Stimulated activated naive CD8-positive, alpha-beta T cell treated with anti-CD3 and anti-CD28 coated beads, Interleukin-15, amount 100 ng/mL, for 72 hours (primary cell): ENCODE measurements around the gene ABHD15.

Experiments
- ATAC-seq: fragments of 150-1000 bp; cut with Tn5 transposase; 2 replicates; pipeline ENCODE4 v1.10.0; 2021; ENCODE audit warnings: mild to moderate bottlenecking, moderate library complexity
- DNase-seq, 2 donors: peaks; one replicate each; pipeline ENCODE4 v3.0.0; 2021 to 2022
- H3K27ac Mint-ChIP-seq, 2 donors: one replicate each; pipeline ENCODE4 v1.8.0; 2022; ENCODE audit warnings: mild to moderate bottlenecking in 2 of 2, mixed read lengths in 2 of 2, moderate library complexity in 2 of 2
- H3K27me3 Mint-ChIP-seq: one replicate; pipeline ENCODE4 v1.8.0; 2022; ENCODE audit warnings: mixed read lengths
- H3K4me1 Mint-ChIP-seq: one replicate; pipeline ENCODE4 v1.8.0; 2022; ENCODE audit warnings: mild to moderate bottlenecking, mixed read lengths
- H3K4me3 Mint-ChIP-seq, 2 donors: one replicate each; pipeline ENCODE4 v1.8.0; 2022; ENCODE audit warnings: mild to moderate bottlenecking in 2 of 2, mixed read lengths in 2 of 2, moderate library complexity in 1 of 2
- H3K9me3 Mint-ChIP-seq, 2 donors: one replicate each; pipeline ENCODE4 v1.8.0; 2022; ENCODE audit warnings: mixed read lengths in 2 of 2

ABHD15 gene

DNA sequence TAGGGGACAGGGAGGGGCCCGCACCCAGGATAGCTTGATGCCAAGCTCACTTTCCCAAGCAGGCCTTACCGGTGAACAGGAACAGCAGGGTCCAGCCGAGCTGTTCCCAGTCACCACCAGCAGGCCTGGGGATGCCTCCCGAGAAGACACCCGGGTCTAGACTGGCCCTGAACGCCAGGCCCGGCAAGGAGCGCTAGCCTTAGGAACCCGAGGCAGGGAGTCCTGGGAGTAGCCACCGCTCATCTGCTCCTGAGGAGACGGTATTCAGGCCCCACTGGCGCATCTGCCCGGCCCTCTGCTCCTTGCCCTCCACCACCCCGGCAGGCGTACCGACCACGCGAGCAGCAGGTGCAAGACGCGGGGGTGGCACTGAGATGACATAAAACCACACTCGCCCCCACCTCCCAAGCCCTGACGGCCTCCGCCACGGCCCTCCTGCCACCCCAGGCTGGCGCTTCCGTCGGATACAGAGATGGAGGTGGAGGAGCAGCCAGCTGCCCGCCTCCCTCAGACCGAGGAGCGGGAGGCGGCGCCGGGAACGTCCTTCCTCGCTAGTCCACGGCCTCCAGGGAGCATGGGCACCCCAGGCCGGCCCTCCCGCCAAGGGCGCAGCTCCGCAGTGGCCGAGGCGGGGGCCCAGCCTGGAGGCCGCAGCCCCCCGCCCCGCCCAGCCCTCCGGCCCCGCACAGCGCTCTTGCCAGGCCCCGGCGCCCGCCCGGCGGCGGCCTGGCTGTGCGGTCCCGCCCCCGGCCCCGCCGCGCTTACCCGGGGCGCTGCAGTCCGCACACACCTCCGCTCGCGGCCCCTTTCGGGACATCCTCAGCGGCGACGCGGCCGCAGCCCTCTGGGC is 21.9 kb upstream of the ABHD15 start:
- peak; percentile 30 for ATAC-seq
- peak overlapping the region; percentile 41 to 84 for H3K27ac Mint-ChIP-seq
- H3K9me3 Mint-ChIP-seq = no peaks in the 10 kb centered on the region
- H3K4me1 Mint-ChIP-seq = peaks cover 86% of the 10 kb centered on the region
- H3K27me3 Mint-ChIP-seq = no peaks in the 10 kb centered on the region
- peak in 1 of 2 donors; percentile 59 for DNase-seq
- peak overlapping the region; percentile 95 to 98 for H3K4me3 Mint-ChIP-seq

DNA sequence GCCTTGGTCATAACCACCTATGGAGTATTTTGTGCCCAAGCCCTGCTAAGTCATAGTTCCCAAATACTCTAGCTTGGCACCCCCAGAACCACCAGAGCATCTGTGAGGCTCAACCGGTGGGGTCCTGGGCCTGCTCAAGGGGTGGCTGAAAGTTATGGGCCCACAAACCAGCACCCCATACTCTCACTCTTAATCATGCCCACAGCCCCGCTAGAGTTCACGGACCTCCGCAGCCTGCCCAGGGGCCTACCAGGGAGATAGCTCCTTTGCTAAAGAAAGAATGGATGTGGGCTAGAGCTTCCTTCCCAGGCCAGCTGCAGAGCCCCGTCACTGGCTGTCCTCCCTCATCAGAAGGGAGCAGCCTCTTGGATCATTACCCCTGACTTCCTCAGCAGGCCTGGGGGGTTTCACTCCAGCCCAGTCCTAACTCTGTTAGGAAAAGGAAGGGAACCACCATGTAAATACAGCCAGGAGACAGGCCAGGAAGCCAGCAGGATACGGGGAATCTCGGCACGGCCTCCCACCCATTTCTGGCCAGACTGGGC is 21.3 kb upstream of the ABHD15 start:
- ATAC-seq (peak; percentile 8), DNase-seq (peak in 1 of 2 donors; percentile 48)
- Mint-ChIP-seq H3K4me3 (peak overlapping the region; percentile 95 to 98), H3K27me3 (no peaks in the 10 kb centered on the region), H3K9me3 (no peaks in the 10 kb centered on the region), H3K4me1 (peaks cover 85% of the 10 kb centered on the region), H3K27ac (peak overlapping the region; percentile 84 to 95)

DNA sequence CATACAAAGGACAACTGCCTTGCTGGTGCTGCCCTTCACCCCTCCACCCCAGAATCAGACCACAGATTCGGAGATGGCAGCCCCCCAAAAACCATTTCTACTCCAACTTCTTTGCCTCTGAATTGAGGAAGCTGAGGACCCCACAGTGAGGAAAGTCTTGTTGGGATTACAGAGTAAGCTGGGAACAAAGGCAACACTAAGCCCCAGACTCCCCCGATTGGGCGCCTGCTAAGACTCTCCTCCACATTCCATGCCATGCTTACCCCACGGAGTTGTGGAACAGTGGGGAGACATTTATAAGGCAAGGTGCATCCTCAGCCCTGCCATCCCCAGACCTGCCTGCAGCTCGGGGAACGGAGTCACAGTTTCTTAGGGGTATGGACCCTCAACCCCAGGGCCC is 20.8 kb upstream of the ABHD15 start:
- Mint-ChIP-seq H3K4me3 (peak overlapping the region; percentile 95 to 98), H3K4me1 (peaks cover 80% of the 10 kb centered on the region), H3K9me3 (no peaks in the 10 kb centered on the region), H3K27me3 (no peaks in the 10 kb centered on the region), H3K27ac (peak overlapping the region; percentile 82 to 95)
- ATAC-seq (no peak), DNase-seq (no peak)

DNA sequence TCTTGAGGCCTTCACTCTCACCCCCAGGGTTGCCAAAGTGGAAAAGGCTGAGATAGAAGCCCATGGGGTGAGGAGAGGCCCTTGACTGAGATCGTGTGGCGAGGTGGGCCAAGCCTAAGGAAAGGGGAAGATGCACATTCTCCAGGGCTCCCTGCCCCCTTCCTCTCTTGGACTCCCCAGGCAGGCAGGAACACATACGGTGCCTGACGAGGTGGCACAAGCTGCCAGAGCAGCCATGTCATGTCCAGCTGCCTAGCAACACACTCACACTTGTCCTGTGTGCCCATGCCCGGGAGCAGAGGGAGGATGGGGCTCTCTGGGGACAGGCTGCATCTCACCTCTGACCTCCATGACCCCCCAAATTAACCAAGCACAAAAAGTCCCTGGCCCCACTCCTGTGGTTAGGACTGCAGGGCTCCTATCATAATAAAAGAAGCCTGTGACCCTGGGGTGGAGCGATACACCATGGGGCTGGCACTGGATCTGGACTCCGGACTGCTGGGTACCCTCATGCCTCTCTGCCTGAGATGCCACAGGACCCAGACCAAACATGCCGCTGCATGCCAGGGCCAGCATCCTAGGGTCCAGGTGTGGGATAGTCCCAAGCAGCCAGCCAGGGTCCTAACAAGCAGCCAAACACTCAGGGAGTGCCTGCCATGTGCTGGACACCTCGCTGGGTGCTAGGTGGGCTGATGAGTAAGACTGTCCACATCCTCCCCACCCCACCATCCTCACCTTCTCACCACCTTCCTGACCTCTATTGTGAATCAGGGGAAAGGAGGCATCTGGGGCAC is 20.0 kb upstream of the ABHD15 start:
- Mint-ChIP-seq H3K27ac (peak overlapping the region; percentile 82 to 84), H3K4me1 (peaks cover 73% of the 10 kb centered on the region), H3K9me3 (no peaks in the 10 kb centered on the region), H3K4me3 (peak overlapping the region; percentile 95 to 98), H3K27me3 (no peaks in the 10 kb centered on the region)
- ATAC-seq (no peak), DNase-seq (no peak)

DNA sequence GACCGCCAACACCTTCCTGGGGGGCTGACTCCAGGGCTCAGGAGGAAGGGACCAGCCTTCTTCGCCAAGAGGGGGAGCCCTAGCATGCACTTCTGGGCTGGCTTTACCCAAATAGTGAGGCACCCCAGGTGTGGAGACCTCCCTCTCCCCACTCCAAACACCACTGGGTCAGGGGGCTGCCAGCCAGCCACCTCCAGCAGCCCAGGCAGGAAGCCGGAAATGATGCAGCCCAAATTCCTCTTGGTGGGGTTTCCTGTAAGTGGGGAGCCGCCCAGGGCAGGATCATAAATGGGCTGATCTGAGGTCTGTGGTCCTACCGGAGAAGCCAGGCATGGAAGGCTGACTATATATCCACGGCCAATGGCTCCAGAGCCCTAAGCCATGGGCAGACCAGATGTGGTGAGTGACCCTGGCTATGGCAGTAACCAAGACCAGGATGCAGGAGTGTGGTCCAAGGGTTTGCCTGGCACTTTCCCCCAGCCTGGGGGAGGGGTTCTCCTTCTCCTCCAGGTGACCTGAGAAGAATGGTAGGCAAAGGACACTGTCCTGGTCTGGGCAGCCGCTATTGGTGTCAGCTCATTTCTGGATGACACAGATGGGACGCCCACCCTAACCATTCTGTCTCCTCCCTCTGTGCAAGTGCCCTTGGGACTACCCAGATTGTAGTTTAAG is 18.4 kb upstream of the ABHD15 start:
- DNase-seq (peak in 1 of 2 donors; percentile 41), ATAC-seq (no peak)
- peaks cover 72% of the 10 kb centered on the region for H3K4me1 Mint-ChIP-seq
- H3K4me3 Mint-ChIP-seq = peak overlapping the region; percentile 63 to 76
- peak overlapping the region; percentile 34 to 86 for H3K27ac Mint-ChIP-seq
- no peaks in the 10 kb centered on the region for H3K27me3 Mint-ChIP-seq
- H3K9me3 Mint-ChIP-seq = no peaks in the 10 kb centered on the region

GRCh38 chr17:29584452-29585079 is 17.7 kb upstream of the ABHD15 start:
- H3K27me3 Mint-ChIP-seq = no peaks in the 10 kb centered on the region
- peak overlapping the region; percentile 63 to 76 for H3K4me3 Mint-ChIP-seq
- ATAC-seq (no peak), DNase-seq (no peak)
- H3K9me3 Mint-ChIP-seq = no peaks in the 10 kb centered on the region
- H3K27ac Mint-ChIP-seq = peak overlapping the region; percentile 86 to 89
- H3K4me1 Mint-ChIP-seq = peaks cover 72% of the 10 kb centered on the region

- no peak for ATAC-seq
- no peaks in the 10 kb centered on the region for H3K9me3 Mint-ChIP-seq
- H3K27me3 Mint-ChIP-seq = no peaks in the 10 kb centered on the region
- peaks cover 72% of the 10 kb centered on the region for H3K4me1 Mint-ChIP-seq
- peak in 1 of 2 donors; percentile 7 for DNase-seq
- H3K4me3 Mint-ChIP-seq = peak overlapping the region in 1 of 2 donors; percentile 15
- peak overlapping the region in 1 of 2 donors; percentile 89 for H3K27ac Mint-ChIP-seq
Observed at GRCh38 chr17:29583324-29584248, 16.7 kb upstream of the ABHD15 start.

GRCh38 chr17:29582772-29583171 is 15.9 kb upstream of the ABHD15 start:
- Mint-ChIP-seq H3K27ac (no peak overlapping the region), H3K4me1 (peaks cover 64% of the 10 kb centered on the region), H3K4me3 (no peak overlapping the region), H3K27me3 (no peaks in the 10 kb centered on the region), H3K9me3 (no peaks in the 10 kb centered on the region)
- ATAC-seq = no peak
- DNase-seq = peak in 1 of 2 donors; percentile 8

- Mint-ChIP-seq H3K27ac (peak overlapping the region in 1 of 2 donors; percentile 87), H3K4me3 (no peak overlapping the region), H3K27me3 (no peaks in the 10 kb centered on the region), H3K9me3 (no peaks in the 10 kb centered on the region), H3K4me1 (peaks cover 59% of the 10 kb centered on the region)
- ATAC-seq (no peak), DNase-seq (no peak)
Observed at GRCh38 chr17:29582254-29582765, 15.5 kb upstream of the ABHD15 start.

GRCh38 chr17:29581583-29582253 is 14.9 kb upstream of the ABHD15 start:
- ATAC-seq = no peak
- Mint-ChIP-seq H3K27me3 (no peaks in the 10 kb centered on the region), H3K27ac (no peak overlapping the region), H3K4me1 (peaks cover 53% of the 10 kb centered on the region), H3K4me3 (no peak overlapping the region), H3K9me3 (no peaks in the 10 kb centered on the region)
- no peak for DNase-seq

DNA sequence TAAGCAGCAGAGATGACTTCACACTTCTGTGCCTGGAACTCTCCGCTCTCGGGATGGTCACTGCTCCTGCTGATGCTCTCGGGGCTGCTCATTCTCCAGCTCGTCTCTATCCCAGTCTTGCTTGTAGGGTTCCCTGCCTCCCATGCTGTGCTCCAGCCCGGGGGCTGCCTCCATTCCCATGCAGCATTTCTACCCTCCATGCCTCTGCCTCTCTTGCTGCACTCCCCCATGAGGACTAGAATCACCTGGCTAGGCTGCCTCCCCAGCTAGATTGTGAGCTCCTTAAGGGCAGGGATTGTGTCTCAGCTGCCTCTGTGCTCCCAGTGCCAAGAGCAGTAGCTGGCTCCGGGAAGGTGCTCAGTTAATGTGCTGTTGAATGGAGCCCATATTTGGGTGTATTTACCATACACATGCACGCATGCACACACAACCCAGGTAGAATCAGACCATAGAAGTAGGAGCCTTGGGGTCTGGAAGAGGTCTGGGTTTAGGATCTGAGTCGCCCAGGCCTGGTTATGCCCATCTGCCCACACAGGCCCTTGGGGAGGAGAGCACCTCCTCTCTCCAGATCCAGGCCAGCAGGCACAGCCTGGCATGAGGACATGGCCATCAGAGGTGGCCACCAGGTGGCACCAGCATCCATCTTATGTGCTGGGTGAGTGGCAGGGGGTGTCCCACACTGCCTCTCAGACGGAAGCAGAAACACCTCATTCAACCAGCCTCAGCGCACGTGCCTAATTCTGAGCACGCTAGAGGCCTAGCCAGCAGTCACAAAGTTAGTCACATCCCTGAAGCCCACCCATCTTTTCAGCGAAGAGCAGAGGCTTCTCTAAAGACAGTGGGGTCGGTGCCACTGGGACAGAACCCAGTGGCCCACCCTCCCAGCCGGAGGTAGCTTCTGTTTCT is 13.3 kb upstream of the ABHD15 start:
- DNase-seq (peak; percentile 87 to 92), ATAC-seq (peak; percentile 97)
- Mint-ChIP-seq H3K27me3 (no peaks in the 10 kb centered on the region), H3K4me3 (no peak overlapping the region), H3K9me3 (no peaks in the 10 kb centered on the region), H3K27ac (peak overlapping the region in 1 of 2 donors; percentile 47), H3K4me1 (peaks cover 37% of the 10 kb centered on the region)

DNA sequence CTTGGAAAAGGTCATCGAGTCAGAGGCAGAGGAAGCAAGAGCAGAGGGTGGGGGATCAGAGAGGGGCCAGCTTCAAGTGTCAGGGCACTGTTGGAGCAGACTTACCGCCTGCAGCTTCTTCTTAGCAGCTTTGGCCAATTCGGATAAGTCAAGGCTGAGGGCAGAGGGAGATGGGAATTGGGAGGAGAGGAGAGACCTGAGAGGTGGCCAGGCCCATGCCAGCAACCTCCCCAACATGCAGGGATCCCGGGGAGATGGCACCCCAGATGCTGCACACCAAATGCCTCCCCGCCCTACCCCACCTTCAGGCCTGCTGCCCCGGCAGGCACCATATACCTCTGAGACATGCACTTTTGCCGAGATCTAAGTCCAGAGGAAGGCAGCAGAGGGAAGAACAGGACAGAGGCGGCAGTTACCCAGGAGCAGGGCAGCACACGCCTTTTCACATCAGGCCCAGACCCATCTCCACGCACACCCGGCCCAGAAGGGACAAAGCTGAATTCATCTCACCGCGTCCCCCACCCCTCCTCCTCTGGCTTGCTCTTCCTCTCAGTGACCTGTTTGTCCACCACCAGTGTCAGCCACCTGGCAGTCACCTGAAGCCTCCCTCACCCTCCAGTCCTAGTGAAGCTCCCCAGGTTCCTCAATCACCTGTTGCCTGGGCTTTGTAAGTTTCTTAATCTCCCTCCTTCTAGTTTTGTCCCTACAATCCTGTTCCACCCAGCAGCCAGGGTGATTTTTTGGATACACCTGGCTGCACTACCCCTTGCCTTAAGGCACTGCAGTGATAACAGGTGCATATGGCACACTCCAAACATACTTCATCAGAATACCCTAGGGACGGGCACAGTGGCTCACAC is 12.0 kb upstream of the ABHD15 start:
- H3K4me1 Mint-ChIP-seq = peaks cover 37% of the 10 kb centered on the region
- ATAC-seq (no peak), DNase-seq (no peak)
- no peaks in the 10 kb centered on the region for H3K27me3 Mint-ChIP-seq
- peak overlapping the region in 1 of 2 donors; percentile 11 for H3K27ac Mint-ChIP-seq
- H3K4me3 Mint-ChIP-seq = no peak overlapping the region
- no peaks in the 10 kb centered on the region for H3K9me3 Mint-ChIP-seq
